Amygdala (tissue), 56 donors: ENCODE measurements around the gene TRAP1.

Experiments used
- DNase-seq, 56 donors: peaks; one replicate each; lab custom pipeline; 2025; lab: John Stamatoyannopoulos, UW

TRAP1 gene

DNA sequence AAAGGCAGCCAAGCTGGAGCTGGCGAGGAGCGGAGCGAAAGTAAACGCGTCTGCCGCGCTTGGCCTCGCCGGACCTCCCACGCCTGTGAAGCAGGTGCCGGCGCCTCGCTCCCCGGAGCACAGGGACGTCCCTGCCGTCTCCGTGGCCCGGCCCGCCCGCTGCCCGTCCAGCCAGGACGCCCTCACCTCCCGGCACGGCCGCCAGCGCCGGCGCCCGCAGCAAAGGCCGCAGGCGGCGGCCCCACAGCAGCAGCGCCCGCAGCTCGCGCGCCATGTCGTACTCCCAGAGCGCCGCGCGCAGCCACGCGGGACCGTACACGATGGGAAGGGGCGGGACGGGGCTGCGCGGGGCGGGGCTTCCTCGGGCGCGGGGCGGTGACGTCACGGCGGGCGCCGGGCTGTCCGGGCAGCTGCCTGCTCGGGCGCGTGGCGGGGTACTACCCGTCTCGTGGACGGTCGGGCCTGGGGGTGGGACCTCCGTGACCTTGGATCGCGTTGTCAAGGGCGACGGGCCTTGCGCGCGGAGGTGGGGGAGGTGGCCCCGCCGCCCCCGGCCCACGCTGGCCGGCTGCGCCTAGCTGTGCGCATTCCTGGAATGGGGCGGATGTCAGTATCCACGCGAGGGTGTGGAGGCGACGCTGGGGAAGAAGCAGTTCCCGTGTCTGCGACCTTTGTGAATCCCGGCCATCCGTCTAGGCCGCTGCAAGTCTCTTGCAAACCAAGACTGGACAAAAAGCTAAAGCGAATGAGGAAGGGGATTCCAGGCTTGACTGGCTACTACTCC is at the start of gene TRAP1:
Gene TRAP1 (minus strand): TSS at position 290 of the 784 bp plus-strand sequence. CDS start 16 bp downstream, at position 274.
- DNase-seq, result peak; percentile 36 to 93 (median 80)

DNA sequence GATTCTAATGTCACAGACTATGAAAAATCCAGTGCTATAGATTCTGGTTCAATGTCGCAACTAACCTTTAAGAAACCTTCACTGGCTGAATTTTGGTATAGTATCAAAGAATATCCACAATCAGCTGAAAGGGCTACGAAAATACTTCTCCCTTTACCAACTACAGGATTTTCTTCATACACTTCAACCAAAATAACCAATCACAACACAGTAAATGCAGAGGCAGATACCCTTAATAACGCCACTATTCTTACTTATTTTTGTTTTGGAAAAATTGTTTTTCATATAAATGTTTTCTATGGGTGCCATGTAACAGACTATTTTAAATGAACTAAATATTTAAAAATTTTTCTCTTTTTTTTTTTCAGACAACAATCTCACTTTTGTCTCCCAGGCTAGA is 48.9 kb upstream of the TRAP1 start:
- no peak for DNase-seq

DNA sequence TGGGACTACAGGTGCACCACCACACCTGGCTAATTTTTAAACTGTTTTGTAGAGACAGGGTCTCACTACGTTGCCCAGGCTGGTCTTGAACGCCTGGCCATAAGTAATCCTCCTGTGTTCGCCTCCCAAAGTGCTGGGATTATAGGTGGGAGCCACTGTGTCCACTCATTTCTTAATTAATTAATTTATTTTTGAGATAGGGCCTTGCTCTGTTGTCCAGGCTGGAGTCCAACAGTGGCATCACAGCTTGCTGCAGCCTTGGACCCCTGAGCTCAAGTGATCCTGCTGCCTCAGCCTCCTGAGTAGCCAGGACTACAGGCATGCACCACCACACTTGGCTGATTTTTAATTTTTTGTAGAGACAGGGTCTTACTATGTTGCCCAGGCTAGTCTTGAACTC is 47.1 kb upstream of the TRAP1 start:
- DNase-seq, result no peak

DNA sequence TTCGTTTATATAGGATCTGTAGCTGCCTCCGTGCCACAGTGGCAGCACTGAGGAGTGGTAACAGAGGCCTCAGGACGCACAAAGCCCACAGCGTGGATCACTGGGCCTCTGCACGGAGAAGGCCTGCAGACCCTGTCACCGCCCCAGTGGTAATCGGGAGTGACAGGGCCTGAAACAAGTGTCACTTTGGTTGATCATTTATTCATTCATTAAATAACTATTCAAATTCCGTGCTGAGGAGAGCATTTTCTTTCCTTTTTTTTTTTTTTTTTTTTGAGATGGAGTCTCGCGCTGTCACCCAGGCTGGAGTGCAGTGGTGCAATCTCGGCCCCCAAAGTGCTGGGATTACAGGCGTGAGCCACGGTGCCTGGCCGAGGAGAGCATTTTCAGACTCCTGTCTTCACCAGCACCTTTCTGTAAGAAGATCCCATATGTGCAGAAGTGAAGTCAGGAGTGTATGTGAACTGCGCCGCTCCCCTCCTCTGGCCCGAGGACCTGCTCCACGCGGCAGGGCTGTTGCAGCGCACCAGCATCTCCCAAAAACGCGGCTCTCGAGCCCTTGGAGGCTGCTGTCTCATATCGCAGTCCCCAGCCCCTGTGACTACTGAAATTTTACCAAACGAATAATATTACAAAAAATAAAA is 44.9 kb upstream of the TRAP1 start:
- DNase-seq, result peak in 4 of 56 donors; percentile 5 to 49 (median 39)

- DNase-seq, result peak in 4 of 56 donors; percentile 2 to 49 (median 39)
Observed at GRCh38 chr16:3761375-3762106, 44.2 kb upstream of the TRAP1 start.

DNA sequence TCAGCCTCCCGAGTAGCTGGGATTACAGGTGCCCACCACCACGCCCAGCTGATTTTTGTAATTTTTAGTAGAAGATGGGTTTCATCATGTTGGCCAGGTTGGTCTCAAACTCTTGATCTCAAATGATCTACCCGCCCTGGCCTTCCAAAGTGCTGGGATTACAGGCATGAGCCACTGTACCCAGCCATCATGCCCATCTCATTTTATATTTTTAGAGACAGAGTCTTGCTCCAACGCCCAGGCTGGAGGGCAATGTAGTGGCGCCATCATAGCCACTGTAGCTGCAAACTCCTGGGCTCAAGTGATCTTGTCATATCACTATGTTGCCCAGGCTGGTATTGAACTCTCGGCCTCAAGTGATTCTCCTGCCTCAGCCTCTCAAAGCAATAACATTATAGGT is 43.2 kb upstream of the TRAP1 start:
- DNase-seq, result no peak

DNA sequence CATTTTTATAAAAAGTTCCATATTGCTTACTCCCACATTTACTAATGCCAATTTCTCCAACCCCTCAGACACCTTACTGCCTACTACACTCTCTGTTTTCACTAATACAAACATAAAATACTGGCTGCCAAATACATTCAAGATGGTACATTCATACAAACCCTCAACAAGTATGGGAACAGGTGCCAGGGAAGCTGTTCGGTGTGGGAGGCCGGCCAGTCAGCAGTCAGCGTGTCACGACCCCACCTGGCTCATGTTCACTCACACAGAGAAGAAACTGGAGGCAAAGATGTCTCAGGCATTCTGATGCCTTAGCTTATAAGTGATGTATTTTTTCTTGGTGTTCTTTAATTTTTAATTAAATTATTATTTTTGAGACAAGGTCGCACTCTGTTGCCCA is 42.4 kb upstream of the TRAP1 start:
- DNase-seq, result no peak

- no peak for DNase-seq
Observed at GRCh38 chr16:3756113-3756512, 38.8 kb upstream of the TRAP1 start.

- DNase-seq, result no peak
Observed at GRCh38 chr16:3755249-3755648, 37.9 kb upstream of the TRAP1 start.

DNA sequence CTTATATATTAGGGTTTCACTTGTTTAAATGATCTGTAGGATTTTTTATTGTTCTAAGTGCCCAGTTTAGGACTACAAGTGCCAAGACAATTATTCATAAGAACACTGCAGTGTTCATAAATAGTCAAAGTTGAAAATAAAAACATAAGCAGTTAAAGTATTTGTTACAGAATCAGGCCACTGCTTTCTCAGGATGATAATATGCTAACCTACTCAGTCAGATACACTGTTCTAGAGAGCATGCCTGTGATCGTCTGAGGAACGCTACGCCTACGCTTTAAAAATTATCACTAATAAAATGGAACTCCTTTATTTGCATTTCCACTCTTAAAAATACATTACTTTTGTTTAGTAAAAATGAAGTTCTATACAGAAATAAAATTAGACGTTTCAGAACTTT is 37.4 kb upstream of the TRAP1 start:
- no peak for DNase-seq

DNA sequence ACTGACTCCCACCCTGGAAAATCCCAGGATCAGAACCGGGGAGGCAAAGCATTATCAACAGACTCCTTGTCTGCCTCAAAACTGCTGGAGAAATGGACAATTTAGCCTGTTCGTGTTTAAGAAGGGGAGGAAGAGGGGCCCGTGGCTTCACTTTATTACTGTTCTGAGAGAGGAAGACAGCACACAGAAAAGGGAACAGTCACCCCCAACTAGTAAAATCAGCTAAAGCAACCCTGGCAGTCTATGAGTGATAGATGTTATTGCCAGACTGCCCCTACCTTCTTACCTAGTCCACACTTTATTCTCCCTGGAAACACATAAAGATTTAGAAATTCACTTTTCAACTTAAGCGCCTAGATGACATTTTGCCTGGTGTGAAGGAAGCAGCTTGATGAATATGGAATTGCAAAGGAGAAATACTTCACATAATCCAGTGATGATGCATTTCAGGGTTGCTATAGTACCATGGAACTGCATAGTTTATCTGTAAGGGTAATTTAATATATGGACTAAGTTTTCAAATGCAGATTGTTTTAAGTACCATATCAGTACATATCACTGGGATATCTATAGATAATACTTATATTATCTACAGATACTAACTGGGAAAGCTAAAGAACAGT is 36.9 kb upstream of the TRAP1 start:
- DNase-seq, result no peak

- no peak for DNase-seq
Observed at GRCh38 chr16:3752984-3753383, 35.7 kb upstream of the TRAP1 start.

DNA sequence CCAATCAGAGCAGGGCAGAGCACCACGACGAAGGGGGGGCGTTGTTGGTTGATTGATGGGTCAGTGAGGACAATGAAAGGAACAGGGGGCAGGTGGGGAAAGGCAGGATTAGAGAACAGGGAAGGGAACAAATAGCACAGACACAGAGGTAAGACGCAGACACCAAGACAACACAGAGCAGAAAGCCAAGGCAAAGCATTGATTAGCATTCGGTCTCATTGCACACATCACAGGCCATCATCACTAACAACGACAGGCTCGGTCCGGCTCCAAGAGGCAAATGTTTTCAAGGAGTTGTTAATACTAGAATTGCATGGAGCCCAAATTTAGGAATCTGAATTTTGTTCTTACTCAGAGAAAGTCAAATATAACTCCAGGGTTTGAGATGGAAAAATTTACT is 34.6 kb upstream of the TRAP1 start:
- no peak for DNase-seq

GRCh38 chr16:3748307-3748706 is 31.0 kb upstream of the TRAP1 start:
- DNase-seq, result no peak

GRCh38 chr16:3745751-3746355 is 28.5 kb upstream of the TRAP1 start:
- no peak for DNase-seq

GRCh38 chr16:3744018-3744417 is 26.7 kb upstream of the TRAP1 start:
- no peak for DNase-seq

DNA sequence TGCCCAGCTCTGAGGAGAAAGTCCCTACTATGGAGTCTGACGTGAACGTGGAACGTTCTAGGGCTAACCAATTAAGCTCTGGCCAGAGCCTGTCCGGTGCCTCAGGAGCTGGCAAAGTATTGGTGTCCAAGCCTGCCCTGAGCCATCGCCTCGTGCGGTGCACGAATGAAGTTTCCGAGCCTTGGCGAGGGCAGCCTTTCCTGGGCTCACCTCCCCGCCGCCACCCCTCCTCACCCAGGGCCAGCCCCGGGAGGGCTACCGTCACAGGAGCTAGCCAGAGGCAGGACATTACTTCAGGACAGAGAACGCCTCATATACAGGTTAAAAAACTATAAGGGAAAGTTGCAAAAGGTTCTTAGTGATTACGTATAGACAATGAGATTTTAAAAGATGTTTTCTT is 23.6 kb upstream of the TRAP1 start:
- no peak for DNase-seq

DNA sequence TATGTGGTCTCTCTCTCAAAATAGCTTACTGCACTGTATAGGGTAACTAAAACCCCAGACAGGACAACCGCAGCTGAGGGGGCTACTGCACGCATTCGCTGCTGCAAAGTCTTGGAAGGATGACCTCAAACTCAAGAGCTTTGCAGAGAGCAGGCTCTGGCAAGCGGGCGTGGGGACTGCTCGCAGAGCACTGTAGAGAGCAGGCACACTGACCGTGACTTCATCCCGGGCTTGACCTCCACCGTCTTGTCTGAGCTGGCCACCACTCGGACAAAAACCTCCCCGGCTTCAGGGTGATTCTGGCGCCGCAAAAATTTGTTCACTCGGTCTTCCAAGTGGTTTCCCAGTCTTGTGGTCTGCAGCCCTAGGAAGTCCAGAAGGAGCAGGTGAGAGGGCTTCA is 22.9 kb upstream of the TRAP1 start:
- DNase-seq, result no peak

- no peak for DNase-seq
Observed at GRCh38 chr16:3739636-3740035, 22.3 kb upstream of the TRAP1 start.

DNA sequence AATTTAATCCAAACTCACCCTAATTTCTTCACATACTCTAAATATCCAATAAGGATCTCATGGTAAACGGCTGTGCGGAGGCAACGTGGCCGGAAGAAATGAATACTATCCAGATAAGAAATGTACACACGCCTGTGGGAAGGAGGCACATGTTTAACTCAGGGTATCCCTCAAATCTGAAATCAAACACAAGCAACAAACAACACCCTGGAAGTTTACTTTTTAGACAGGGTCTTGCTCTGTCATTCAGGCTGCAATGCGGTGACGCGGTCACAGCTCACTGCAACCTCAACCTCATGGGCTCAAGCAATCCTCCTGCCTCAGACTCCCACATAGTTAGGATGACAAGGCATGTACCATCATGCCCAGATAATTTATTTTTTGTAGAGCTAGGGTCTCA is 21.2 kb upstream of the TRAP1 start:
- DNase-seq, result no peak

DNA sequence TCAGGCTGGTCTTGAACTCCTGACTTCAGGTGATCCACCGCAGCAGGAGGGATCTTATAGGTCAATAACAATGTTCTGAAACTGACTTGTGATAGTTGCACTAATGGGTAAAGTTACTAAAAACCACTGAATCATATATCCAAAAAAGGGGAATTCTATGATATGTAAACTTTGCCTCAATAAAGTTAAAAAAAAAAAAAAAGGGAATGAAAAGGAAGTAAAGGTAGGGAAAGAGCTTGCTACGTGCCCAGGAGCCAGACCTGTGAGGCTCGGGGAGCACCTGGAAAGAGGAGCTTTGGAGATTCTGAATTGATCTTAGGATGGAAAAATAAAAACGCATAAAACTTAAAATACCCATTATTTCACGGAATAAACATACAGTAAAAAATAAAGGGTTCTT is 20.8 kb upstream of the TRAP1 start:
- DNase-seq, result no peak
